Limb (tissue), 2 donors: Measurements from ENCODE around the gene MDC1.
"Not testable (repeated sequence)": the region's sequence is repeated elsewhere in the genome, so short reads cannot be mapped to it uniquely, and the experiment has no call there.

Experiments used
- DNase-seq, 2 donors: peaks; one replicate each; pipeline ENCODE4 v3.0.0-alpha.2; 2016; ENCODE audit errors: extremely low spot score in 2 of 2

Gene MDC1

GRCh38 chr6:30723843-30724741 lies 7.0 kb upstream of the MDC1 start:
- DNase-seq: not testable (repeated sequence)

- DNase-seq: not testable (repeated sequence)
Observed at GRCh38 chr6:30723159-30723842, 6.2 kb upstream of the MDC1 start.

- DNase-seq: peak; percentile 67 to 91
Observed at GRCh38 chr6:30722280-30723112, 5.4 kb upstream of the MDC1 start.

GRCh38 chr6:30722025-30722279 lies 4.9 kb upstream of the MDC1 start:
- DNase-seq: not testable (repeated sequence)

- peak; percentile 92 to 96 for DNase-seq
Observed at GRCh38 chr6:30721198-30722024, 4.3 kb upstream of the MDC1 start.

GRCh38 chr6:30720738-30721197 lies 3.7 kb upstream of the MDC1 start:
- peak in 1 of 2 donors; percentile 86 for DNase-seq

- peak; percentile 98 for DNase-seq
Observed at GRCh38 chr6:30719791-30720737, 3.0 kb upstream of the MDC1 start, which contains the start of gene TUBB. TSS of gene TUBB (plus strand) at chr6:30720352. CDS start at chr6:30720507, 155 bp downstream.

GRCh38 chr6:30719356-30719755 lies 2.3 kb upstream of the MDC1 start:
- no peak for DNase-seq

- not testable (repeated sequence) for DNase-seq
Observed at GRCh38 chr6:30717845-30718720, 1.0 kb upstream of the MDC1 start.

- DNase-seq: no peak
Observed at GRCh38 chr6:30716879-30717128, 277 bp downstream of the MDC1 start.

- DNase-seq: no peak
Observed at GRCh38 chr6:30714263-30714662, 2.8 kb downstream of the MDC1 start.

- DNase-seq: no peak
Observed at GRCh38 chr6:30712441-30712945, 4.6 kb downstream of the MDC1 start.

- DNase-seq: no peak
Observed at GRCh38 chr6:30711758-30712380, 5.2 kb downstream of the MDC1 start.

- no peak for DNase-seq
Observed at GRCh38 chr6:30709101-30709868, 7.8 kb downstream of the MDC1 start.

GRCh38 chr6:30707281-30707850 lies 9.7 kb downstream of the MDC1 start:
- no peak for DNase-seq

GRCh38 chr6:30705620-30706019 lies 11.5 kb downstream of the MDC1 start:
- DNase-seq: no peak

- DNase-seq: no peak
Observed at GRCh38 chr6:30703821-30704220, 13.3 kb downstream of the MDC1 start.
